Measurements from ENCODE around the gene PPIE.

PPIE gene

GRCh38 chr1:39738622-39739366 is at the start of gene PPIE:
PPIE (plus strand) TSS chr1:39738882; CDS start chr1:39738901, 19 bp downstream.
- H3K27me3 Mint-ChIP-seq (ENCODE audit: low read depth), result no peaks in the 10 kb centered on the region
- H3K36me3 Mint-ChIP-seq (ENCODE audit: low read depth), result peaks cover 34% of the 10 kb centered on the region
- H3K4me1 Mint-ChIP-seq (ENCODE audit: low read depth), result peaks cover 38% of the 10 kb centered on the region
- H3K9me3 Mint-ChIP-seq, result peaks cover 9% of the 10 kb centered on the region
- H3K4me3 Mint-ChIP-seq, result peak within 1 kb of the TSS; percentile 96
- peak within 1 kb of the TSS; percentile 93 for H3K27ac Mint-ChIP-seq

- Mint-ChIP-seq H3K36me3 (ENCODE audit: low read depth) (peaks cover 2% of the 10 kb centered on the region), H3K4me3 (no peak overlapping the region), H3K9me3 (no peaks in the 10 kb centered on the region), H3K4me1 (ENCODE audit: low read depth) (peaks cover 18% of the 10 kb centered on the region), H3K27ac (no peak overlapping the region), H3K27me3 (ENCODE audit: low read depth) (peaks cover 52% of the 10 kb centered on the region)
Observed at GRCh38 chr1:39689214-39689613, 49.5 kb upstream of the PPIE start.

- H3K36me3 Mint-ChIP-seq (ENCODE audit: low read depth), result peaks cover 2% of the 10 kb centered on the region
- no peak overlapping the region for H3K4me3 Mint-ChIP-seq
- H3K27ac Mint-ChIP-seq, result no peak overlapping the region
- H3K27me3 Mint-ChIP-seq (ENCODE audit: low read depth), result peaks cover 51% of the 10 kb centered on the region
- H3K4me1 Mint-ChIP-seq (ENCODE audit: low read depth), result peaks cover 22% of the 10 kb centered on the region
- H3K9me3 Mint-ChIP-seq, result no peaks in the 10 kb centered on the region
Observed at GRCh38 chr1:39689635-39690034, 49.0 kb upstream of the PPIE start.

GRCh38 chr1:39690225-39690624 is 48.5 kb upstream of the PPIE start:
- H3K27me3 Mint-ChIP-seq (ENCODE audit: low read depth), result peaks cover 49% of the 10 kb centered on the region
- H3K4me1 Mint-ChIP-seq (ENCODE audit: low read depth), result peaks cover 24% of the 10 kb centered on the region
- H3K4me3 Mint-ChIP-seq, result peak overlapping the region; percentile 82
- peak overlapping the region; percentile 42 for H3K27ac Mint-ChIP-seq
- peaks cover 2% of the 10 kb centered on the region for H3K36me3 Mint-ChIP-seq (ENCODE audit: low read depth)
- no peaks in the 10 kb centered on the region for H3K9me3 Mint-ChIP-seq

- Mint-ChIP-seq H3K27me3 (ENCODE audit: low read depth) (peaks cover 51% of the 10 kb centered on the region), H3K27ac (peak overlapping the region; percentile 60), H3K4me3 (peak overlapping the region; percentile 82)
Observed at GRCh38 chr1:39690794-39691382, 47.8 kb upstream of the PPIE start.

GRCh38 chr1:39691383-39692151 is 47.1 kb upstream of the PPIE start, which contains the start of gene HPCAL4:
HPCAL4 (minus strand) TSS chr1:39691433; CDS start chr1:39684603, 6,830 bp downstream.
- peaks cover 25% of the 10 kb centered on the region for H3K4me1 Mint-ChIP-seq (ENCODE audit: low read depth)
- H3K27ac Mint-ChIP-seq, result peak within 1 kb of the TSS; percentile 60
- peak within 1 kb of the TSS; percentile 82 for H3K4me3 Mint-ChIP-seq
- peaks cover 50% of the 10 kb centered on the region for H3K27me3 Mint-ChIP-seq (ENCODE audit: low read depth)
- H3K36me3 Mint-ChIP-seq (ENCODE audit: low read depth), result peaks cover 2% of the 10 kb centered on the region
- H3K9me3 Mint-ChIP-seq, result no peaks in the 10 kb centered on the region

More at GRCh38 chr1:39690794-39691382, 47.8 kb upstream of the PPIE start:
- H3K36me3 Mint-ChIP-seq (ENCODE audit: low read depth), result peaks cover 2% of the 10 kb centered on the region
- no peaks in the 10 kb centered on the region for H3K9me3 Mint-ChIP-seq
- H3K4me1 Mint-ChIP-seq (ENCODE audit: low read depth), result peaks cover 25% of the 10 kb centered on the region

- Mint-ChIP-seq H3K27ac (peak overlapping the region; percentile 5), H3K9me3 (no peaks in the 10 kb centered on the region), H3K27me3 (ENCODE audit: low read depth) (peaks cover 56% of the 10 kb centered on the region), H3K36me3 (ENCODE audit: low read depth) (peaks cover 2% of the 10 kb centered on the region), H3K4me1 (ENCODE audit: low read depth) (peaks cover 25% of the 10 kb centered on the region), H3K4me3 (peak overlapping the region; percentile 39)
Observed at GRCh38 chr1:39692152-39693074, 46.3 kb upstream of the PPIE start.

GRCh38 chr1:39694026-39694425 is 44.7 kb upstream of the PPIE start:
- no peak overlapping the region for H3K4me3 Mint-ChIP-seq
- H3K27me3 Mint-ChIP-seq (ENCODE audit: low read depth), result peaks cover 54% of the 10 kb centered on the region
- peaks cover 2% of the 10 kb centered on the region for H3K36me3 Mint-ChIP-seq (ENCODE audit: low read depth)
- H3K27ac Mint-ChIP-seq, result no peak overlapping the region
- peaks cover 25% of the 10 kb centered on the region for H3K4me1 Mint-ChIP-seq (ENCODE audit: low read depth)
- no peaks in the 10 kb centered on the region for H3K9me3 Mint-ChIP-seq

- H3K27ac Mint-ChIP-seq, result no peak overlapping the region
- peaks cover 51% of the 10 kb centered on the region for H3K27me3 Mint-ChIP-seq (ENCODE audit: low read depth)
- no peaks in the 10 kb centered on the region for H3K9me3 Mint-ChIP-seq
Observed at GRCh38 chr1:39695016-39695415, 43.7 kb upstream of the PPIE start.

GRCh38 chr1:39696448-39696847 is 42.2 kb upstream of the PPIE start:
- Mint-ChIP-seq H3K4me3 (no peak overlapping the region), H3K27me3 (ENCODE audit: low read depth) (peaks cover 50% of the 10 kb centered on the region), H3K36me3 (ENCODE audit: low read depth) (no peaks in the 10 kb centered on the region), H3K4me1 (ENCODE audit: low read depth) (peaks cover 13% of the 10 kb centered on the region), H3K27ac (no peak overlapping the region), H3K9me3 (no peaks in the 10 kb centered on the region)

More at GRCh38 chr1:39695016-39695415, 43.7 kb upstream of the PPIE start:
- H3K36me3 Mint-ChIP-seq (ENCODE audit: low read depth), result peaks cover 2% of the 10 kb centered on the region
- no peak overlapping the region for H3K4me3 Mint-ChIP-seq
- H3K4me1 Mint-ChIP-seq (ENCODE audit: low read depth), result peaks cover 24% of the 10 kb centered on the region

GRCh38 chr1:39698568-39698967 is 40.1 kb upstream of the PPIE start:
- Mint-ChIP-seq H3K4me3 (no peak overlapping the region), H3K4me1 (ENCODE audit: low read depth) (peaks cover 13% of the 10 kb centered on the region), H3K27ac (no peak overlapping the region), H3K9me3 (no peaks in the 10 kb centered on the region), H3K27me3 (ENCODE audit: low read depth) (peaks cover 42% of the 10 kb centered on the region), H3K36me3 (ENCODE audit: low read depth) (no peaks in the 10 kb centered on the region)

GRCh38 chr1:39699419-39699818 is 39.3 kb upstream of the PPIE start:
- no peak overlapping the region for H3K4me3 Mint-ChIP-seq
- H3K27ac Mint-ChIP-seq, result no peak overlapping the region
- H3K4me1 Mint-ChIP-seq (ENCODE audit: low read depth), result peaks cover 9% of the 10 kb centered on the region
- H3K9me3 Mint-ChIP-seq, result no peaks in the 10 kb centered on the region
- H3K36me3 Mint-ChIP-seq (ENCODE audit: low read depth), result no peaks in the 10 kb centered on the region
- H3K27me3 Mint-ChIP-seq (ENCODE audit: low read depth), result peaks cover 38% of the 10 kb centered on the region

GRCh38 chr1:39700348-39700747 is 38.3 kb upstream of the PPIE start:
- Mint-ChIP-seq H3K4me3 (no peak overlapping the region), H3K27ac (no peak overlapping the region), H3K36me3 (ENCODE audit: low read depth) (no peaks in the 10 kb centered on the region), H3K27me3 (ENCODE audit: low read depth) (peaks cover 37% of the 10 kb centered on the region), H3K4me1 (ENCODE audit: low read depth) (no peaks in the 10 kb centered on the region), H3K9me3 (no peaks in the 10 kb centered on the region)

GRCh38 chr1:39701049-39701439 is 37.6 kb upstream of the PPIE start:
- Mint-ChIP-seq H3K36me3 (ENCODE audit: low read depth) (no peaks in the 10 kb centered on the region), H3K4me3 (no peak overlapping the region), H3K4me1 (ENCODE audit: low read depth) (no peaks in the 10 kb centered on the region), H3K9me3 (no peaks in the 10 kb centered on the region), H3K27me3 (ENCODE audit: low read depth) (peaks cover 38% of the 10 kb centered on the region), H3K27ac (no peak overlapping the region)
